ENCODE data around the gene TNRC6A. TPM values are rescaled to one million over a fixed set of nuclear protein-coding genes. Genes with fewer than 3 reads are reported as not detected.
"Not testable (repeated sequence)": the region's sequence is repeated elsewhere in the genome, so short reads cannot be mapped to it uniquely, and the experiment has no call there.

TNRC6A gene
- total RNA-seq, 1 donor from 2014 or later = 17.5 TPM

GRCh38 chr16:24837969-24838368, 108.5 kb downstream of the TNRC6A start:
- Histone ChIP-seq H3K27me3 (ENCODE audit: control insufficient read depth, insufficient read depth, low read length) (no peaks in the 10 kb centered on the region), H3K4me3 (ENCODE audit: low read depth, low read length) (no peak overlapping the region), H3K36me3 (ENCODE audit: control insufficient read depth, insufficient read depth, low read length) (no peaks in the 10 kb centered on the region)
- TF ChIP-seq CTCF (IDR thresholded peaks at IDR 0.05; ENCODE audit: insufficient read depth, low read length, poor library complexity, severe bottlenecking) = no peak
- no peak for DNase-seq (ENCODE audit: low read depth)

- Histone ChIP-seq H3K36me3 (ENCODE audit: control insufficient read depth, insufficient read depth, low read length) (no peaks in the 10 kb centered on the region), H3K27me3 (ENCODE audit: control insufficient read depth, insufficient read depth, low read length) (no peaks in the 10 kb centered on the region), H3K4me3 (ENCODE audit: low read depth, low read length) (no peak overlapping the region)
- no peak for TF ChIP-seq CTCF (IDR thresholded peaks at IDR 0.05; ENCODE audit: insufficient read depth, low read length, poor library complexity, severe bottlenecking)
- DNase-seq (ENCODE audit: low read depth) = peak; percentile 28
Observed at GRCh38 chr16:24838554-24839266, 109.3 kb downstream of the TNRC6A start.

- no peak overlapping the region for H3K4me3 ChIP-seq (ENCODE audit: low read depth, low read length)
- no peak for TF ChIP-seq CTCF (IDR thresholded peaks at IDR 0.05; ENCODE audit: insufficient read depth, low read length, poor library complexity, severe bottlenecking)
- H3K36me3 ChIP-seq (ENCODE audit: control insufficient read depth, insufficient read depth, low read length) = no peaks in the 10 kb centered on the region
- DNase-seq (ENCODE audit: low read depth) = no peak
- no peaks in the 10 kb centered on the region for H3K27me3 ChIP-seq (ENCODE audit: control insufficient read depth, insufficient read depth, low read length)
Observed at GRCh38 chr16:24839347-24839972, 110.0 kb downstream of the TNRC6A start.

- Histone ChIP-seq H3K36me3 (ENCODE audit: control insufficient read depth, insufficient read depth, low read length) (no peaks in the 10 kb centered on the region), H3K27me3 (ENCODE audit: control insufficient read depth, insufficient read depth, low read length) (no peaks in the 10 kb centered on the region), H3K4me3 (ENCODE audit: low read depth, low read length) (no peak overlapping the region)
- no peak for TF ChIP-seq CTCF (IDR thresholded peaks at IDR 0.05; ENCODE audit: insufficient read depth, low read length, poor library complexity, severe bottlenecking)
- no peak for DNase-seq (ENCODE audit: low read depth)
Observed at GRCh38 chr16:24841291-24841690, 111.8 kb downstream of the TNRC6A start.

- DNase-seq (ENCODE audit: low read depth) = no peak
Observed at GRCh38 chr16:24844101-24845030, 114.9 kb downstream of the TNRC6A start.

GRCh38 chr16:24845031-24845365, 115.5 kb downstream of the TNRC6A start:
- not testable (repeated sequence) for DNase-seq (ENCODE audit: low read depth); H3K27me3 ChIP-seq (ENCODE audit: control insufficient read depth, insufficient read depth, low read length); H3K36me3 ChIP-seq (ENCODE audit: control insufficient read depth, insufficient read depth, low read length); H3K4me3 ChIP-seq (ENCODE audit: low read depth, low read length)

More at GRCh38 chr16:24844101-24845030, 114.9 kb downstream of the TNRC6A start:
- H3K36me3 ChIP-seq (ENCODE audit: control insufficient read depth, insufficient read depth, low read length) = no peaks in the 10 kb centered on the region
- no peaks in the 10 kb centered on the region for H3K27me3 ChIP-seq (ENCODE audit: control insufficient read depth, insufficient read depth, low read length)
- no peak overlapping the region for H3K4me3 ChIP-seq (ENCODE audit: low read depth, low read length)
- TF ChIP-seq CTCF (IDR thresholded peaks at IDR 0.05; ENCODE audit: insufficient read depth, low read length, poor library complexity, severe bottlenecking) = no peak
